GM21723 (cell line): ENCODE results near the gene NSF.
"Not testable (repeated sequence)": the region's sequence is repeated elsewhere in the genome, so short reads cannot be mapped to it uniquely, and the experiment has no call there.

Experiments used
- ATAC-seq: cut with Tn5 transposase; IDR thresholded peaks from one replicate; pipeline ENCODE4 v1.9.1; 2021; ENCODE audit warnings: mild to moderate bottlenecking, moderate library complexity; ENCODE audit not compliant: unreplicated experiment

NSF gene

GRCh38 chr17:46751425-46751824 is 161.0 kb downstream of the NSF start:
- no peak for ATAC-seq

- no peak for ATAC-seq
These were observed 163.3 kb downstream of the NSF start for GRCh38 chr17:46753776-46754175.

- no peak for ATAC-seq
These were observed 165.7 kb downstream of the NSF start for GRCh38 chr17:46756081-46756735.

GRCh38 chr17:46756861-46757260 is 166.4 kb downstream of the NSF start:
- ATAC-seq: no peak

GRCh38 chr17:46757588-46757987 is 167.1 kb downstream of the NSF start:
- ATAC-seq: not testable (repeated sequence)

GRCh38 chr17:46758614-46759013 is 168.1 kb downstream of the NSF start:
- no peak for ATAC-seq

GRCh38 chr17:46759141-46759540 is 168.7 kb downstream of the NSF start:
- no peak for ATAC-seq

- no peak for ATAC-seq
These were observed 172.9 kb downstream of the NSF start for GRCh38 chr17:46763416-46763815.

- no peak for ATAC-seq
These were observed 173.7 kb downstream of the NSF start for GRCh38 chr17:46764000-46764708.

GRCh38 chr17:46764709-46765401 is 174.4 kb downstream of the NSF start:
- ATAC-seq: no peak

- no peak for ATAC-seq
These were observed 175.0 kb downstream of the NSF start for GRCh38 chr17:46765453-46765852.

GRCh38 chr17:46766493-46767491 is 176.3 kb downstream of the NSF start:
- no peak for ATAC-seq

GRCh38 chr17:46768540-46768870 is 178.0 kb downstream of the NSF start:
- ATAC-seq: no peak

GRCh38 chr17:46768896-46769295 is 178.4 kb downstream of the NSF start:
- ATAC-seq: not testable (repeated sequence)

GRCh38 chr17:46769531-46770438 is 179.3 kb downstream of the NSF start:
- ATAC-seq: no peak

- no peak for ATAC-seq
These were observed 180.0 kb downstream of the NSF start for GRCh38 chr17:46770439-46770817.

GRCh38 chr17:46770818-46771560 is 180.5 kb downstream of the NSF start:
- ATAC-seq: no peak

GRCh38 chr17:46771561-46772474 is 181.3 kb downstream of the NSF start:
- no peak for ATAC-seq
